Measurements from ENCODE around the gene CCL24.
"Not testable (repeated sequence)": the region's sequence is repeated elsewhere in the genome, so short reads cannot be mapped to it uniquely, and the experiment has no call there.

The CCL24 gene

GRCh38 chr7:75779516-75779915 lies 34.1 kb downstream of the CCL24 start:
- not testable (repeated sequence) for DNase-seq

GRCh38 chr7:75779035-75779434 lies 34.6 kb downstream of the CCL24 start:
- DNase-seq = not testable (repeated sequence)

- peak in 3 of 5 experiments; percentile 19 to 95 (median 50) for DNase-seq
Observed at GRCh38 chr7:75776295-75776971, 37.2 kb downstream of the CCL24 start.

GRCh38 chr7:75773958-75774357 lies 39.6 kb downstream of the CCL24 start:
- DNase-seq = not testable (repeated sequence)

GRCh38 chr7:75772081-75773077 lies 41.2 kb downstream of the CCL24 start, which contains the start of gene CCL26:
TSS of gene CCL26 (minus strand) at chr7:75772211. CDS start at chr7:75772176, 35 bp downstream.
- DNase-seq = no peak

- no peak for DNase-seq
Observed at GRCh38 chr7:75771224-75771623, 42.4 kb downstream of the CCL24 start.

- DNase-seq = peak in 2 of 5 experiments; percentile 34 to 68
Observed at GRCh38 chr7:75762350-75762917, 51.2 kb downstream of the CCL24 start.

- not testable (repeated sequence) for DNase-seq
Observed at GRCh38 chr7:75761801-75762200, 51.8 kb downstream of the CCL24 start.

All from T-helper 2 cell (primary cell).